Heart left ventricle (tissue), 16 donors: ENCODE data around the gene POU3F3. TPM values are rescaled to one million over a fixed set of nuclear protein-coding genes. Genes with fewer than 3 reads are reported as not detected.

ENCODE experiments used
- ATAC-seq, 4 donors: fragments of 200-7000 bp; cut with Tn5 transposase; one replicate each; pipeline ENCODE4 v1.9.1; 2020 to 2022; ENCODE audit warnings: moderate library complexity in 4 of 4, mild to moderate bottlenecking in 3 of 4, moderate number of reproducible peaks in 1 of 4
- DNase-seq, 5 donors: peaks; one replicate each; pipeline ENCODE4 v3.0.0-alpha.2; 2020
- H3K27ac ChIP-seq, 12 donors: fragments of 200-600 bp; sonication (generic) in 4 of 12; one replicate each; pipeline versions ENCODE4 v1.5.0 to v1.8.0; 2016 to 2022; ENCODE audit warnings: mild to moderate bottlenecking in 2 of 12
- H3K27me3 ChIP-seq, 9 donors: fragments of 200-600 bp; sonication (generic) in 2 of 9; one replicate each; pipeline versions ENCODE4 v1.5.1 to v1.8.0; 2016 to 2022; ENCODE audit warnings: mild to moderate bottlenecking in 3 of 9
- H3K36me3 ChIP-seq, 9 donors: fragments of 200-600 bp; sonication (generic) in 2 of 9; one replicate each; pipeline versions ENCODE4 v1.5.0 to v1.8.0; 2018 to 2022; ENCODE audit warnings: mild to moderate bottlenecking in 2 of 9
- H3K4me1 ChIP-seq, 12 donors: fragments of 200-600 bp; sonication (generic) in 4 of 12; one replicate each; pipeline versions ENCODE4 v1.5.0 to v1.8.0; 2016 to 2022; ENCODE audit warnings: mild to moderate bottlenecking in 3 of 12
- H3K4me3 ChIP-seq, 12 donors: fragments of 200-600 bp; sonication (generic) in 4 of 12; one replicate each; pipeline versions ENCODE4 v1.5.0 to v1.8.0; 2017 to 2022; ENCODE audit warnings: mild to moderate bottlenecking in 9 of 12, moderate library complexity in 4 of 12
- H3K9me3 ChIP-seq, 12 donors: fragments of 200-600 bp; sonication (generic) in 4 of 12; one replicate each; pipeline versions ENCODE4 v1.5.0 to v1.8.0; 2016 to 2022; ENCODE audit warnings: mild to moderate bottlenecking in 1 of 12
- CTCF ChIP-seq, 12 donors: fragments of 200-600 bp; sonication (generic) in 4 of 12; IDR thresholded peaks; one replicate each; pipeline versions ENCODE4 v1.5.0 to v1.8.0; 2018 to 2022; ENCODE audit warnings: antibody characterized with exemption in 12 of 12, mild to moderate bottlenecking in 5 of 12
- POLR2A ChIP-seq, 2 donors: fragments of 450-650 bp; IDR thresholded peaks; one replicate each; pipeline ENCODE4 v1.6.1; 2017; ENCODE audit warnings: antibody characterized with exemption in 2 of 2, mild to moderate bottlenecking in 2 of 2, moderate library complexity in 2 of 2
- WGBS, 4 donors: extraction: QIAGEN DNeasy Blood & Tissue Kit in 2 of 4; methylation state at CpG; one replicate each; pipeline versions ENCODE4 v1.1.5 to v1.1.7; 2013 to 2018; 5-methylcytosine and 5-hydroxymethylcytosine counted together
- intact Hi-C, 10 donors: fragments of 100-400 bp; cut with DNase I; formaldehyde crosslinking; loops; one replicate each; pipeline versions ENCODE4 v1.11.1 to v1.14.2; 2022
- polyA plus RNA-seq, 2 donors: library from polyadenylated mRNA; stranded (reverse); fragments of 200-250 nt; gene quantifications; one replicate each; pipeline ENCODE4 v1.2.3, GENCODE V29; 2013
- total RNA-seq, 9 donors: library from RNA; depleted of rRNA in 2 of 9; stranded (reverse); fragments of >200 nt in 2 of 9; fragmentation: NEBNext Ultra II Directional in 3 of 9; extraction: Animal tissue kit (Norgen Biotek cat#: 25700) in 3 of 9; gene quantifications; one replicate each; pipeline versions ENCODE4 v1.1.0 to v1.2.4, GENCODE V29; 2016 to 2023
- donor health status: ischemic (EF 13 %, LVEDD 7.1; RV severe dilation, severe dysfunction).
- donor health status: healthy with polysubstance abuse.
- donor health status: DM: no; HTN: yes; CAD: no.
- donor health status: DM: no; HTN: no; CAD: no.
- donor health status: ischemic (EF 25% LVEDD 6.9; RV normal size, moderate dysfunction).
- donor health status: ischemic (EF 25% LVEDD 5.7; RV mildly dilated, moderate dysfunction).
- donor health status: healthy.
- donor health status: DM: yes; HTN: yes; CAD: no.
- donor health status: ischemic (EF 35%, LVEDD 5.7; RV mildly dilated, moderate dysfunction).
- donor health status: nonischemic (EF 11% LVEDD 7.7; RV severe dilation, severe dysfunction).
- donor health status: DM: yes; HTN: yes; CAD: no.
- donor health status: PGD.
- donor health status: ischemic (EF 29% LVEDD 5.4; RV normal size, mild dysfunction).
- donor health status: nonischemic (EF 23%, LVEDD 6.1; RV moderate dilation, normal function).

The POU3F3 gene
- total and polyA plus RNA-seq, 11 donors: 0.08 to 0.27 TPM; not detected in 9

DNA sequence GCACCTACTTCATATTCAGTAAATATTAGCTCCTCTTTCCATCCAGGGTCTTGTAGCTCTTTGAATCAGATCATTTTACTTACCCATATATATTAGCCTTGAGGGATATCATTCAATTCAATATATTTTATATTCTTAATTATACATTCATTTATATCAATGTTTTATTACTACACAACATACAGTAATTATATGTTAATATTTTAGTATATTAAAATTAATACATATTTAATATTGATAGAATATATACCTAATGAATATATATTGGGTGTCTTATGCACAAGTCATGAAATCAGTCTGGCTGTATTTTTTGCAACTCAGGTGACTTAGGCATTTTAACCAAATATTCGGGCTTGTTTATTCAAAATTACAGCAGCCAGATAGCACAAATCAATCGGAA, 37.2 kb downstream of the POU3F3 start:
- ATAC-seq (no peak), DNase-seq (no peak)
- Histone ChIP-seq H3K4me1 (no peaks in the 10 kb centered on the region), H3K4me3 (no peak overlapping the region), H3K27me3 (peaks cover 0 to 34% (median 0%) of the 10 kb centered on the region in 9 donors), H3K9me3 (no peaks in the 10 kb centered on the region), H3K27ac (no peak overlapping the region), H3K36me3 (no peaks in the 10 kb centered on the region)
- 73 to 82% (median 79%) methylated on average over 2 of the region's 2 CpGs for WGBS, 4 donors
- TF ChIP-seq POLR2A (IDR thresholded peaks at IDR 0.05) (no peak), CTCF (IDR thresholded peaks at IDR 0.05) (no peak)
- intact Hi-C loops: no loop called here

- H3K27ac ChIP-seq: no peak overlapping the region
- ATAC-seq: no peak
- no peaks in the 10 kb centered on the region for H3K9me3 ChIP-seq
- H3K36me3 ChIP-seq: no peaks in the 10 kb centered on the region
- WGBS, 4 donors: 48 to 54% (median 49%) methylated on average over 8 of the region's 8 CpGs
- no peak for TF ChIP-seq POLR2A (IDR thresholded peaks at IDR 0.05)
- no peak for TF ChIP-seq CTCF (IDR thresholded peaks at IDR 0.05)
- intact Hi-C loops: no loop called here
- DNase-seq: no peak
- H3K4me3 ChIP-seq: no peak overlapping the region
- H3K27me3 ChIP-seq: peaks cover 0 to 33% (median 0%) of the 10 kb centered on the region in 9 donors
- H3K4me1 ChIP-seq: no peaks in the 10 kb centered on the region
These were observed 42.5 kb downstream of the POU3F3 start for GRCh38 chr2:104896446-104896845.

GRCh38 chr2:104897515-104898184, 43.7 kb downstream of the POU3F3 start:
- TF ChIP-seq POLR2A (IDR thresholded peaks at IDR 0.05): no peak
- TF ChIP-seq CTCF (IDR thresholded peaks at IDR 0.05): no peak
- ATAC-seq (no peak), DNase-seq (no peak)
- Histone ChIP-seq H3K27ac (no peak overlapping the region), H3K27me3 (peaks cover 0 to 43% (median 0%) of the 10 kb centered on the region in 9 donors), H3K4me3 (no peak overlapping the region), H3K36me3 (no peaks in the 10 kb centered on the region), H3K9me3 (no peaks in the 10 kb centered on the region), H3K4me1 (no peaks in the 10 kb centered on the region)
- intact Hi-C loops: no loop called here
- WGBS, 4 donors: 67 to 75% (median 71%) methylated on average over 8 of the region's 8 CpGs

GRCh38 chr2:104900608-104901007, 46.7 kb downstream of the POU3F3 start:
- ATAC-seq (no peak), DNase-seq (no peak)
- intact Hi-C loops: no loop called here
- H3K27ac ChIP-seq: no peak overlapping the region
- H3K27me3 ChIP-seq: peaks cover 0 to 34% (median 0%) of the 10 kb centered on the region in 9 donors
- WGBS, 4 donors: 84 to 85% (median 85%) methylated on average over 7 of the region's 7 CpGs
- no peaks in the 10 kb centered on the region for H3K4me1 ChIP-seq
- no peaks in the 10 kb centered on the region for H3K36me3 ChIP-seq
- no peak overlapping the region for H3K4me3 ChIP-seq
- no peak for TF ChIP-seq CTCF (IDR thresholded peaks at IDR 0.05)
- no peak for TF ChIP-seq POLR2A (IDR thresholded peaks at IDR 0.05)
- H3K9me3 ChIP-seq: no peaks in the 10 kb centered on the region
